ENCODE results near the gene FZD10.

DNA sequence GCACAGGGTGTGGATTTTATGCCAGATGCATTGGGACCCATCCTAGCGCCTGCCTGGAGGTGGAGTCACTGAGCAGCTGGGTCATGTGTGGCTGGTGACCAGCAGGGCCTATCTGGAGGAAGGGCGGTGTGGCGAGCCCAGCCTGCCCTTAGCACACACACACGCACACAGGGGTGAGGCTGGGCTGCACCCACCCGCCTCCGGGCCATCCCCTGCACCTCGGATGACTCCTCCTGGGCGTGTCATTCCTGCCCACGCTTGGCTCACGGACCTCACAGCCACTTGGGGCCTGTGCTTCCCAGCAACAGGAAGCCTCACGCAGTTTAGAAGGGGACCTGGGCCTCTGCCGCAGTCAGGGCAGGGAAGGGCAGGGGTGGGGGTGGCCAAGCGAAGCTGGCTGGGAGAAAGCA lies 36.2 kb upstream of the FZD10 start:
- TF ChIP-seq POLR2AphosphoS5 (IDR thresholded peaks at IDR 0.05; ENCODE audit: borderline replicate concordance, low read depth, low read length) (no peak), EZH2 (IDR thresholded peaks at IDR 0.05) (no peak)

All from SK-N-MC (cell line).